Trophoblast cell (in vitro differentiated cells and primary cell): Measurements from ENCODE around the gene RGS7.
"Not testable (repeated sequence)": the region's sequence is repeated elsewhere in the genome, so short reads cannot be mapped to it uniquely, and the experiment has no call there.

ENCODE experiments used
- DNase-seq, 2 donors: peaks; one replicate each; pipeline ENCODE4 v3.0.0-alpha.2; 2016
- H2AFZ ChIP-seq: 2 replicates; pipeline ENCODE4 v1.6.1; 2013; ENCODE audit warnings: low read length, moderate library complexity, mild to moderate bottlenecking; ENCODE audit not compliant: insufficient read depth, poor library complexity
- H2AK5ac ChIP-seq: 2 replicates; pipeline ENCODE4 v1.6.1; 2013; ENCODE audit warnings: mild to moderate bottlenecking, low read length
- H2BK120ac ChIP-seq: 2 replicates; pipeline ENCODE4 v1.6.1; 2013; ENCODE audit warnings: low read length, mild to moderate bottlenecking, moderate library complexity; ENCODE audit not compliant: insufficient read depth, poor library complexity
- H2BK12ac ChIP-seq: 2 replicates; pipeline ENCODE4 v1.6.1; 2013; ENCODE audit warnings: mild to moderate bottlenecking, low read length, moderate library complexity
- H2BK5ac ChIP-seq: 2 replicates; pipeline ENCODE4 v1.6.1; 2013; ENCODE audit warnings: low read length, low read depth, moderate library complexity, mild to moderate bottlenecking; ENCODE audit not compliant: poor library complexity
- H3K14ac ChIP-seq: 2 replicates; pipeline ENCODE4 v1.6.1; 2013; ENCODE audit warnings: mild to moderate bottlenecking, low read length
- H3K18ac ChIP-seq: 2 replicates; pipeline ENCODE4 v1.6.1; 2013; ENCODE audit warnings: mild to moderate bottlenecking, low read length
- H3K23ac ChIP-seq: 2 replicates; pipeline ENCODE4 v1.6.1; 2013; ENCODE audit warnings: low read length
- H3K27ac ChIP-seq: 2 replicates; pipeline ENCODE4 v1.5.1; 2013; ENCODE audit warnings: low read depth, mild to moderate bottlenecking, inconsistent platforms, low read length, moderate library complexity
- H3K27me3 ChIP-seq: 2 replicates; pipeline ENCODE4 v1.6.1; 2013; ENCODE audit warnings: inconsistent platforms, mild to moderate bottlenecking, low read length, moderate library complexity; ENCODE audit not compliant: insufficient read depth
- H3K36me3 ChIP-seq, 2 experiments: 1 replicate in 1 of 2; 2 replicates in 1 of 2; pipeline ENCODE4 v1.6.1; 2013; ENCODE audit warnings: low read length in 2 of 2, mild to moderate bottlenecking in 2 of 2, moderate library complexity in 1 of 2; ENCODE audit not compliant: insufficient read depth in 2 of 2, control insufficient read depth in 1 of 2
- H3K4ac ChIP-seq: 2 replicates; pipeline ENCODE4 v1.6.1; 2013; ENCODE audit warnings: low read depth, mild to moderate bottlenecking, low read length, moderate library complexity
- H3K4me1 ChIP-seq, 2 experiments: 1 replicate in 1 of 2; 2 replicates in 1 of 2; pipeline ENCODE4 v1.6.1; 2013; ENCODE audit warnings: low read length in 2 of 2, mild to moderate bottlenecking in 2 of 2, moderate library complexity in 1 of 2; ENCODE audit not compliant: insufficient read depth in 2 of 2, control insufficient read depth in 1 of 2
- H3K4me2 ChIP-seq: 2 replicates; pipeline ENCODE4 v1.6.1; 2013; ENCODE audit warnings: inconsistent platforms, mild to moderate bottlenecking, low read length, moderate library complexity
- H3K4me3 ChIP-seq: 2 replicates; pipeline ENCODE4 v1.5.1; 2013; ENCODE audit warnings: mild to moderate bottlenecking, low read depth, low read length, inconsistent platforms
- H3K79me1 ChIP-seq: one replicate; pipeline ENCODE4 v1.6.1; 2013; ENCODE audit warnings: low read length
- H3K79me2 ChIP-seq: 2 replicates; pipeline ENCODE4 v1.6.1; 2013; ENCODE audit warnings: low read length, mild to moderate bottlenecking; ENCODE audit not compliant: control insufficient read depth, insufficient read depth, poor library complexity
- H3K9ac ChIP-seq: 2 replicates; pipeline ENCODE4 v1.6.1; 2013; ENCODE audit warnings: mild to moderate bottlenecking, low read length
- H3K9me3 ChIP-seq: 2 replicates; pipeline ENCODE4 v1.6.1; 2013; ENCODE audit warnings: low read depth, mild to moderate bottlenecking, control low read depth, inconsistent platforms, low read length; ENCODE audit not compliant: insufficient read depth
- H4K12ac ChIP-seq: 2 replicates; pipeline ENCODE4 v1.6.1; 2013; ENCODE audit warnings: low read depth, mild to moderate bottlenecking, low read length, moderate library complexity
- H4K8ac ChIP-seq: 2 replicates; pipeline ENCODE4 v1.6.1; 2013; ENCODE audit warnings: low read depth, mild to moderate bottlenecking, low read length, moderate library complexity
- H4K91ac ChIP-seq: one replicate; pipeline ENCODE4 v1.6.1; 2013; ENCODE audit warnings: low read depth, mild to moderate bottlenecking, low read length, moderate library complexity
- WGBS: extraction: QIAGEN DNeasy Blood & Tissue Kit; methylation state at CpG from one replicate; pipeline ENCODE4 v1.1.7; 2013; ENCODE audit warnings: missing lambda C conversion rate; ENCODE audit not compliant: insufficient read length, insufficient coverage; ENCODE audit errors: extremely low coverage; 5-methylcytosine and 5-hydroxymethylcytosine counted together

Gene RGS7

GRCh38 chr1:241221319-241221718 is 135.7 kb downstream of the RGS7 start:
- Histone ChIP-seq H3K27ac (no peak overlapping the region), H3K4me2 (no peak overlapping the region), H3K27me3 (no peaks in the 10 kb centered on the region), H3K79me2 (no peaks in the 10 kb centered on the region), H3K4ac (no peak overlapping the region), H4K91ac (no peak overlapping the region), H2BK12ac (no peak overlapping the region), H4K8ac (no peak overlapping the region), H3K18ac (no peak overlapping the region), H4K12ac (no peak overlapping the region), H2BK120ac (no peak overlapping the region), H3K9me3 (no peaks in the 10 kb centered on the region), H3K4me1 (peaks cover 3 to 4% of the 10 kb centered on the region in 2 experiments), H2AK5ac (no peak overlapping the region), H3K79me1 (peaks cover 3% of the 10 kb centered on the region), H3K9ac (no peak overlapping the region), H3K4me3 (no peak overlapping the region), H2AFZ (no peak overlapping the region), H3K14ac (no peak overlapping the region), H3K23ac (no peak overlapping the region), H2BK5ac (no peak overlapping the region), H3K36me3 (no peaks in the 10 kb centered on the region)
- no peak for DNase-seq
- WGBS = no CpG with 5 or more reads among the region's 6 CpGs

DNA sequence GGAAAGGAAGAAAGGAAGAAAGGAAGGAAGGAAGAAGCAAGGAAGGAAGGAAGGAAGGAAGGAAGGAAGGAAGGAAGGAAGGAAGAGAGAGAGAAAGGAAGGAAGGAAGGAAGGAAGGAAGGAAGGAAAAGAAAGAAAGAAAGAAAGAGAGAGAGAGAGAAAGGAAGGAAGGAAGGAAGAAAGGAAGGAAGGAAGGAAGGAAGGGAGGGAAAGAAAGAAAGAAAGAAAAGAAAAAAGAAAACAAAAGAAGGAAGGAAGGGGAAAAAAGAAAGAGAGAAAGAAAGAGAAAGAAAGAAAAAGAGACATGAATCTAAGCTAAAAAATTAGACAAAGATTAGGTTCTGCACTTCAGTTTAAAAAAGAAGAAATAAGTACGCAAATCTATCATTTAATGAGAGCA is 136.1 kb downstream of the RGS7 start:
- not testable (repeated sequence) for H4K12ac ChIP-seq, H3K23ac ChIP-seq, H3K27me3 ChIP-seq, H2BK12ac ChIP-seq, H3K4me3 ChIP-seq, DNase-seq, H2BK120ac ChIP-seq, H3K18ac ChIP-seq, H3K4ac ChIP-seq, H3K14ac ChIP-seq, H3K27ac ChIP-seq, H4K8ac ChIP-seq, H4K91ac ChIP-seq, H3K79me1 ChIP-seq, H3K36me3 ChIP-seq, H2AFZ ChIP-seq, H3K4me2 ChIP-seq, H2BK5ac ChIP-seq, H3K9me3 ChIP-seq, H3K9ac ChIP-seq, H2AK5ac ChIP-seq, H3K4me1 ChIP-seq, H3K79me2 ChIP-seq
- WGBS = no CpG with 5 or more reads among the region's 1 CpG

GRCh38 chr1:241219449-241219848 is 137.6 kb downstream of the RGS7 start:
- Histone ChIP-seq H2AK5ac (no peak overlapping the region), H3K79me2 (no peaks in the 10 kb centered on the region), H2AFZ (no peak overlapping the region), H3K4me1 (peaks cover 3 to 4% of the 10 kb centered on the region in 2 experiments), H3K79me1 (peaks cover 3% of the 10 kb centered on the region), H4K8ac (no peak overlapping the region), H3K9ac (no peak overlapping the region), H3K4me2 (peak overlapping the region; percentile 14), H3K18ac (no peak overlapping the region), H3K27ac (peak overlapping the region; percentile 40), H3K4ac (no peak overlapping the region), H4K12ac (no peak overlapping the region), H3K9me3 (no peaks in the 10 kb centered on the region), H2BK5ac (no peak overlapping the region), H3K36me3 (no peaks in the 10 kb centered on the region), H4K91ac (no peak overlapping the region), H3K4me3 (no peak overlapping the region), H2BK12ac (peak overlapping the region; percentile 68), H3K23ac (no peak overlapping the region), H2BK120ac (no peak overlapping the region), H3K14ac (no peak overlapping the region), H3K27me3 (no peaks in the 10 kb centered on the region)
- no CpG with 5 or more reads among the region's 2 CpGs for WGBS
- DNase-seq = peak in 1 of 2 donors; percentile 55

GRCh38 chr1:241217516-241217915 is 139.5 kb downstream of the RGS7 start:
- Histone ChIP-seq H2BK12ac (no peak overlapping the region), H3K23ac (no peak overlapping the region)
- no CpG with 5 or more reads among the region's 2 CpGs for WGBS

More at GRCh38 chr1:241217516-241217915, 139.5 kb downstream of the RGS7 start:
- H4K91ac ChIP-seq = no peak overlapping the region
- no peaks in the 10 kb centered on the region for H3K9me3 ChIP-seq
- H3K79me2 ChIP-seq = no peaks in the 10 kb centered on the region
- no peak overlapping the region for H2AK5ac ChIP-seq
- H3K4me3 ChIP-seq = no peak overlapping the region
- H3K4me2 ChIP-seq = no peak overlapping the region
- H2AFZ ChIP-seq = no peak overlapping the region
- H3K18ac ChIP-seq = no peak overlapping the region
- H3K4ac ChIP-seq = no peak overlapping the region
- H4K12ac ChIP-seq = no peak overlapping the region
- no peaks in the 10 kb centered on the region for H3K36me3 ChIP-seq
- peaks cover 3% of the 10 kb centered on the region for H3K79me1 ChIP-seq
- no peak overlapping the region for H3K9ac ChIP-seq
- H3K27ac ChIP-seq = no peak overlapping the region
- no peak overlapping the region for H2BK5ac ChIP-seq
- DNase-seq = no peak
- no peak overlapping the region for H3K14ac ChIP-seq
- H2BK120ac ChIP-seq = no peak overlapping the region
- no peak overlapping the region for H4K8ac ChIP-seq
- H3K4me1 ChIP-seq = peaks cover 3 to 4% of the 10 kb centered on the region in 2 experiments
- H3K27me3 ChIP-seq = no peaks in the 10 kb centered on the region
